Fibroblast of pulmonary artery (primary cell): ENCODE data around the gene PBX4.

Experiments used
- DNase-seq: peaks from one replicate; pipeline ENCODE4 v3.0.0-alpha.2; 2010; ENCODE audit warnings: low read depth
- H3K4me3 ChIP-seq: replicated peaks from 2 replicates; pipeline ENCODE4 v1.5.1; 2011; ENCODE audit warnings: low read depth, mild to moderate bottlenecking, control low read depth, low read length, moderate library complexity
- TF ChIP-seq, protein P1 (sequence below): IDR thresholded peaks from 2 replicates; pipeline ENCODE4 v1.5.1; 2011; ENCODE audit warnings: mild to moderate bottlenecking, control low read depth, low read length, inconsistent platforms; ENCODE audit errors: missing control alignments

The PBX4 gene

DNA sequence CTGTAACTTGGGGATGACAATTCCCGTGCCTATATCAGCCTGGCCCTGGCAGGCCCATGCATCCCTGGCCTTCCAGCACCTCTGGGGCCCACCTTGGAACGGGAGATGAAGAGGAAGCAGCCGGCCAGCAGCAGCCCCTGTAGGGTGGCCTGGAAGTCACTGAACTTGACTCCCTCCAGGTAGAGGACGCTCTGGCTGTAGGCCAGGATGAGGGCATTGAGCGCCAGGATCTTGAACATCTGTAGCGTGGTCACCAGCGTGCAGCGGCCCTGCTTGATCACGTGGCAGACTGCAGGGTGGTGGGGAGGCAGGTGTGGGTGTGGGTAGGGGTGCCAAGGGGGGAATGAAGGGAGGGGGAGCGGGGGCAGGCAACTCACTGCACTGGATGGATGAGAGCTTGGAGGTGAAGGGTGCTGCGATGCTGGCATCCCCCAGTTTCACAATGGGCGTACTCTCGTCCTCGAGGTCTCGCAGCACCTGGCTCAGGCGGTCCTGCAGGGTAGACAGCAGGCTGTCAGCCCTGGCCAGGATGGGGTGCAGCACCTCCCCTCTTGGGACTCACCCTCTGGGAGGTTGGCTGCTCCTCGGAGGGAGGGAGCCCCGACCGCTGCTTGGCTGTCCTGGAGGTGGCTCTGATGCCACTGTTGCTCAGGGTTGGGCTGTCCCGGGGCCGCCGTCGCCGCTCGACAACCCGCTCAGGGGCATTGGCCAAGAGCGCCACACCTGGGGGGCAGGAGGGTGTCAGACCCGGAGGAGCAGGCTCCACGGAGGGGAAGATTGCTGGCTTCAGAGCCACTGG, 28.7 kb upstream of the PBX4 start:
- no peak overlapping the region for H3K4me3 ChIP-seq
- TF ChIP-seq, protein P1, sequence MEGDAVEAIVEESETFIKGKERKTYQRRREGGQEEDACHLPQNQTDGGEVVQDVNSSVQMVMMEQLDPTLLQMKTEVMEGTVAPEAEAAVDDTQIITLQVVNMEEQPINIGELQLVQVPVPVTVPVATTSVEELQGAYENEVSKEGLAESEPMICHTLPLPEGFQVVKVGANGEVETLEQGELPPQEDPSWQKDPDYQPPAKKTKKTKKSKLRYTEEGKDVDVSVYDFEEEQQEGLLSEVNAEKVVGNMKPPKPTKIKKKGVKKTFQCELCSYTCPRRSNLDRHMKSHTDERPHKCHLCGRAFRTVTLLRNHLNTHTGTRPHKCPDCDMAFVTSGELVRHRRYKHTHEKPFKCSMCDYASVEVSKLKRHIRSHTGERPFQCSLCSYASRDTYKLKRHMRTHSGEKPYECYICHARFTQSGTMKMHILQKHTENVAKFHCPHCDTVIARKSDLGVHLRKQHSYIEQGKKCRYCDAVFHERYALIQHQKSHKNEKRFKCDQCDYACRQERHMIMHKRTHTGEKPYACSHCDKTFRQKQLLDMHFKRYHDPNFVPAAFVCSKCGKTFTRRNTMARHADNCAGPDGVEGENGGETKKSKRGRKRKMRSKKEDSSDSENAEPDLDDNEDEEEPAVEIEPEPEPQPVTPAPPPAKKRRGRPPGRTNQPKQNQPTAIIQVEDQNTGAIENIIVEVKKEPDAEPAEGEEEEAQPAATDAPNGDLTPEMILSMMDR = no peak
- no peak for DNase-seq

DNA sequence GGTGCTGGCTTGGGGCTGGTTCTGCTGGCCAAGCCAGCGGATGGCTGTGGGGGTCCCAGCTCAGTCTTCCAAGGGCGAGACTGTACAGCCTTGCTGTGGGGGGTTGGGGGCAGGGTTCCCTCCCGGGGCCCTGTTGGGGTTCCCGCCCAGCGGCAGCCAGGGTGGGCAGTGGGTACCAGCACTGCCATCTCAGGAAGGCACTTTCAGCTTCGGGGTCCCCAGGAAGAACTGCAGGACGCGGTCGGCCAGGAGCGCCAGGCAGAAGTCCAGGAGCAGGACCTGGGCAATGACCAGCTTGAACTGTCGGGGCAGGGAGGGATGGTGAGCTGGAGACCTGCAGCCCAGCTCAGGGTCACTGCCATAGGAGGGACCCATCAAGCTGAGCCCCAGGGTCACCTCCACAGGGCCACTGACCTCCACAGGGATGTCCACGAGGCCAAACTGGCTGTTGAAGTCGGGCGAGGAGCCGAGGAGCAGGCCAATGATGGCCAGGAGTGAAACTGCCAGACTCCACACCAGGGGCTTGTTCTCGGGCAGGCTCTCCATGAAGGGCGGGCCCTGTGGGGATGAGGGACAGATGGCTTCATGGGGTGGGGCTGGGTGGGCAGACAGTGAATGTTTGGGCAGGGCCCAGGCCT, 26.9 kb upstream of the PBX4 start:
- DNase-seq = no peak
- TF ChIP-seq, protein P1 = no peak
- no peak overlapping the region for H3K4me3 ChIP-seq

DNA sequence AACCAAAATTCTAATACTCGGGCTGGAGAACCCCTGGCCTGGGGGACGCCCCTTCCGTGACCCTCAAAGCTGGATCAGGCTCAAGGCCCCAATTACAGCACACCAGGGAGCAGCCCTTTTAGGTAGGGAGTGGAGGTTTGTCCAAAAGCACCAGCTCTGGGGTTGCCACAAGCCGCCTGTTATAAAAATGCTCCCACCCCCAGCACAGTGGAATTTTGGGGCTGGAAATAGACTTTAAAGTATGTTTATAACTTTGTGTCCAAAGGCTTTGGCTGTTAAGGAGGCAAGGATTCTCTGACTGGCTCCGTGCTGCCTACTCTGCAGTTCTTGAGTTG, 25.5 kb upstream of the PBX4 start:
- peak overlapping the region; percentile 83 for H3K4me3 ChIP-seq
- TF ChIP-seq, protein P1 = no peak
- no peak for DNase-seq

DNA sequence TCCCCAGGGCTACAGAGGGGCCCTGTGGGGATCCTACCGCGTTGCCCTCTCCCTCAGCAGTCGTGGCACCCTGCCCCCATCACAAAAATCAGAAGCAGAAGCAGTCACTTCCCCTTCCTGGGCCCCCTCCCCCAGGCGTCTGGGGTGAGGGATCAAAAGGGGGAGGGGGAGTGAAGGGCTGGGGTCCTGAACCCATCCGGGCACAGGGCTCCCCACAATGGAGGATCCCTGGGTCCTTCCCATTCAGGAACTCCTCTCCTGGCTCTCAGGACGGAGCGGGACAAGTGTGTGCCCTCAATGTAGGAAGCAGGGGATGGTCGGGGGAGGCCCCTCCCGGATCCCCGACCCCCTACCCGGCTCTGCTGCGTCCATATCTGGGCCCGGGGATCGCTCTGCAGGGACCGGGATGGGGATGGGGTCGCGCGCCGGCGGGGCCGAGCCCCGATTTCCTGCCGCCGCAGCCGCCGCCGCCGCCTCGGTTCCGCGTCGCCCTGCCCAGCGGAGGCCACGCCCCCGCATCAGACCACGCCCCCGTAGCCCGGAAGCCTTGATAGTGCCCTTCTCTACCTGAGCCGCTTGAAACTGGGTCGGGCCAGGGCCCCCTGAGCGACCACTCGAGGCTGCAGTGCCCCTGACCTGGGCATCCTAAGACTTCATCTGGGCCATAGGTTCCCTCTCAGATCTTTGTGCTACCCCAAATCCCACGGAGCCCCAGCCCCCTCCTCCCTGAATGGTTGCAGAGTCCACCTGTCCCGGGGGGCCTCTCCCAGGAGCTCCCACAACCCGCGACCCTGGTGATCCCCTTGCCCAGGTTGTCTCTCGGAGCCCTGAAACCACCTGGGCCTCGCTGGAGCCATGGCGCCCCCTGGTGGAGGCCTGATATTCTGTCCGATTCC, 24.9 kb upstream of the PBX4 start, which contains the start of gene GMIP:
TSS of gene GMIP (minus strand) at position 500 of the 896 bp plus-strand sequence. CDS start at position 372, 128 bp downstream.
- TF ChIP-seq, protein P1 = peak; percentile 75
- peak within 1 kb of the TSS; percentile 83 for H3K4me3 ChIP-seq
- DNase-seq = peak; percentile 43

DNA sequence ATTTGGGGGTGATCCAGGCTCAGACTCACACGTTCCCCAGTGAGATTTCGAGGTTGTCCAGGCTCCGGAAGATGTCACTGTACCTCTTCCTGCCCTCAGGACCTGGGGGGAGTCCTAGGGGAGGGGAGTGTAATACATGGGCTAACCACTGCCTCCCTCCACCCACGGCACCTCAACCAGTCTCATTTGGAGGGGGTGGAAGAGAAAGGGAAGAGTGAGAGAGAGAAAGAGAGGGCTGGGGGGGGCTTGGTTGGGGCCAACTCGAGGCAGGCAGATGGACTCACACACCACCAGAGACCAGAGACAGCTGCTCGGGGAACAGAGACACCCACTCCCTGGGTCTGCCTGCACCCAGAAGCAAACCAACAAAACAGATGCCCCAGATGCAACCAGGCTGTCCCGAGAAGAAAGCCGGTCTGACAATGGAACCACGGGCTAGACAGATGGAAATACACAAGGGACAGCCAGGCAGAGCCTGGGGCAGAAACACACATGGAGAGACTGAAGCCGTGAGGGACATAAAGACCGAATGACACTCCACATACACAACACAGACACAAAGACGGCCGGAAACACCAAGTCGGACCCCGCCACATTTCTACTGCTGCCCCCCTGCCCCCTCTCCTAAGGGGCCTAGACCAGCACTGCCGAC, 24.1 kb upstream of the PBX4 start:
- no peak for DNase-seq
- TF ChIP-seq, protein P1 = no peak
- H3K4me3 ChIP-seq = peak overlapping the region; percentile 83

DNA sequence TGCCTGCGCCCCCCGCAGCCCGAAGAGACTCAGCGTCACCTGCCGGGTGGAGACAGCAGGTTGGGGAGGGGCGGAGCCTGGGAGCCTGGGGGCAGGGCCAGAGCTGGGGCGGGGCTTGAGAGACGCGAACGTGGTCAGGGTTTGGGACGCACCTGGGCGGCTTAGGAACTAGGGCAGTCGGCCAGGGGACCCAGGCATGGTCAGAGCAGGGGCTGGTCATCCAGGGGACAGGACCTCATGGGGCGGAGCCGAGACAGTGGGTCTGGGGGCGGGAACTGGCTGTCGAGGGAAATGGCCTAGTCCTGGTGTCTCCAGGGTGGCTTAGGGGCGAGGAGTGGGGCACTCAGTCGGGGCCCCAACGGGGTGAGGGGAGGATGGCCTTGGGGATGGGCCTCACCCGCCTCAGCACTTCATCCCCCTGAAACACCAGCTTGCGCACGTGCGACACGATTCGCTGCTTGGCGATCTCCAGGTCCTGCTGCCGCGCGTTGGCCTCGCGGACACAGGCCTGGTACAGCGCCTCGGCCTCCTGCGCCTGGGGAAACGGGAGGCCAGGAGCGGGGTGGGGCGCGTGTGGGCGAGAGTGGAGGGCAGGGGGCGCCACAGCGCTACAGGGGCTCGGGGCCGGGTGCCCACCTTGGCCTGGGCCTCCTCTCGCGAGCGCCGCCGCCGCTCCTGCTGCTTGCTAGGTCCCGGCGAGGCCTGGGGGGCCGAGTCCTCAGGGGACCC, 19.2 kb upstream of the PBX4 start:
- no peak for DNase-seq
- no peak overlapping the region for H3K4me3 ChIP-seq
- TF ChIP-seq, protein P1 = no peak
